WTC11 (cell line): ENCODE data around the gene RPS6KB2. TPM values are rescaled to one million over a fixed set of nuclear protein-coding genes. Genes with fewer than 3 reads are reported as not detected.
A peak's percentile ranks its signal among the peaks of the same experiment; 100 is the strongest.

Experiments
- ATF1 ChIP-seq: sonication (generic); formaldehyde crosslinking; IDR thresholded peaks from 2 replicates; pipeline ENCODE4 v1.8.1; 2023; ENCODE audit warnings: mild to moderate bottlenecking, moderate library complexity, missing genetic modification reagents
- FOXK1 ChIP-seq: sonication (generic); formaldehyde crosslinking; IDR thresholded peaks from 2 replicates; pipeline ENCODE4 v1.8.0; 2022; ENCODE audit warnings: mild to moderate bottlenecking, moderate library complexity, missing genetic modification reagents
- FOXP1 ChIP-seq: sonication (generic); formaldehyde crosslinking; IDR thresholded peaks from 2 replicates; pipeline ENCODE4 v1.8.0; 2022; ENCODE audit warnings: missing genetic modification reagents, mild to moderate bottlenecking, moderate library complexity, borderline replicate concordance
- GABPB1 ChIP-seq: sonication (generic); formaldehyde crosslinking; IDR thresholded peaks from 2 replicates; pipeline ENCODE4 v1.8.1; 2023; ENCODE audit warnings: mild to moderate bottlenecking, missing genetic modification reagents
- NFE2L1 ChIP-seq: sonication (generic); formaldehyde crosslinking; IDR thresholded peaks from 2 replicates; pipeline ENCODE4 v1.8.1; 2023; ENCODE audit warnings: missing genetic modification reagents
- NR2C2 ChIP-seq: sonication (generic); formaldehyde crosslinking; IDR thresholded peaks from 2 replicates; pipeline ENCODE4 v1.8.0; 2022; ENCODE audit warnings: mild to moderate bottlenecking, missing genetic modification reagents
- RORB ChIP-seq: fragments of 250-450 bp; sonication (Bioruptor Pico); IDR thresholded peaks from 2 replicates; pipeline ENCODE4 v1.9.0; 2021; ENCODE audit warnings: mild to moderate bottlenecking
- SMAD3 ChIP-seq: sonication (generic); formaldehyde crosslinking; IDR thresholded peaks from 2 replicates; pipeline ENCODE4 v1.8.0; 2022; ENCODE audit warnings: missing genetic modification reagents, mild to moderate bottlenecking, borderline replicate concordance
- SMAD4 ChIP-seq: sonication (generic); formaldehyde crosslinking; IDR thresholded peaks from 2 replicates; pipeline ENCODE4 v1.8.0; 2022; ENCODE audit warnings: mild to moderate bottlenecking, missing genetic modification reagents
- SOX15 ChIP-seq: fragments of 250-450 bp; sonication (Bioruptor Pico); IDR thresholded peaks from 2 replicates; pipeline ENCODE4 v1.9.0; 2021; ENCODE audit warnings: mild to moderate bottlenecking
- ZBTB21 ChIP-seq: sonication (generic); formaldehyde crosslinking; IDR thresholded peaks from 2 replicates; pipeline ENCODE4 v1.8.1; 2023; ENCODE audit warnings: mild to moderate bottlenecking, missing genetic modification reagents, borderline replicate concordance
- ZNF121 ChIP-seq: sonication (generic); formaldehyde crosslinking; IDR thresholded peaks from 2 replicates; pipeline ENCODE4 v1.8.0; 2023; ENCODE audit warnings: missing genetic modification reagents
- ZNF219 ChIP-seq: sonication (generic); formaldehyde crosslinking; IDR thresholded peaks from 2 replicates; pipeline ENCODE4 v1.8.0; 2023; ENCODE audit warnings: missing genetic modification reagents, mild to moderate bottlenecking, borderline replicate concordance
- ZNF317 ChIP-seq: sonication (generic); formaldehyde crosslinking; IDR thresholded peaks from 2 replicates; pipeline ENCODE4 v1.8.1; 2023; ENCODE audit warnings: low read depth, mild to moderate bottlenecking, moderate library complexity, missing genetic modification reagents, borderline replicate concordance
- ZNF423 ChIP-seq: fragments of 250-450 bp; sonication (Bioruptor Pico); IDR thresholded peaks from 2 replicates; pipeline ENCODE4 v2.1.2; 2022; ENCODE audit warnings: mild to moderate bottlenecking, moderate library complexity
- total RNA-seq: library from RNA; stranded (reverse); gene quantifications from 3 replicates; pipeline ENCODE4 v1.2.3, GENCODE V29; 2021
- TF ChIP-seq, protein P1 (sequence below): sonication (generic); formaldehyde crosslinking; IDR thresholded peaks from 2 replicates; pipeline ENCODE4 v1.8.0; 2022; ENCODE audit warnings: mild to moderate bottlenecking, missing genetic modification reagents
- TF ChIP-seq, protein P2 (sequence below): sonication (generic); formaldehyde crosslinking; IDR thresholded peaks from 2 replicates; pipeline ENCODE4 v1.8.1; 2022; ENCODE audit warnings: low read depth, missing genetic modification reagents, borderline replicate concordance
- TF ChIP-seq, protein P3 (sequence below): fragments of 250-450 bp; sonication (Bioruptor Pico); IDR thresholded peaks from 2 replicates; pipeline ENCODE4 v1.8.0; 2021; ENCODE audit warnings: mild to moderate bottlenecking
- TF ChIP-seq, protein P4 (sequence below): sonication (generic); formaldehyde crosslinking; IDR thresholded peaks from 2 replicates; pipeline ENCODE4 v1.8.1; 2023; ENCODE audit warnings: mild to moderate bottlenecking, missing genetic modification reagents, moderate library complexity
- TF ChIP-seq, protein P5 (sequence below): fragments of 250-450 bp; sonication (Bioruptor Pico); IDR thresholded peaks from 2 replicates; pipeline ENCODE4 v2.1.2; 2022; ENCODE audit warnings: mild to moderate bottlenecking, moderate library complexity
- TF ChIP-seq, protein P6 (sequence below): sonication (generic); formaldehyde crosslinking; IDR thresholded peaks from 2 replicates; pipeline ENCODE4 v1.8.0; 2022; ENCODE audit warnings: mild to moderate bottlenecking, missing genetic modification reagents
- TF ChIP-seq, protein P7 (sequence below): sonication (generic); formaldehyde crosslinking; IDR thresholded peaks from 2 replicates; pipeline ENCODE4 v1.8.1; 2023; ENCODE audit warnings: mild to moderate bottlenecking, moderate library complexity, missing genetic modification reagents
- TF ChIP-seq, protein P8 (sequence below): sonication (generic); formaldehyde crosslinking; conservative IDR thresholded peaks from 2 replicates; pipeline ENCODE4 v1.8.1; 2022; ENCODE audit warnings: mild to moderate bottlenecking, missing genetic modification reagents
- TF ChIP-seq, protein P9 (sequence below): sonication (generic); formaldehyde crosslinking; IDR thresholded peaks from 2 replicates; pipeline ENCODE4 v1.8.1; 2023; ENCODE audit warnings: mild to moderate bottlenecking, missing genetic modification reagents, borderline replicate concordance

RPS6KB2 gene
- total RNA-seq, 1 experiment from 2014 or later, result 54.7 TPM

DNA sequence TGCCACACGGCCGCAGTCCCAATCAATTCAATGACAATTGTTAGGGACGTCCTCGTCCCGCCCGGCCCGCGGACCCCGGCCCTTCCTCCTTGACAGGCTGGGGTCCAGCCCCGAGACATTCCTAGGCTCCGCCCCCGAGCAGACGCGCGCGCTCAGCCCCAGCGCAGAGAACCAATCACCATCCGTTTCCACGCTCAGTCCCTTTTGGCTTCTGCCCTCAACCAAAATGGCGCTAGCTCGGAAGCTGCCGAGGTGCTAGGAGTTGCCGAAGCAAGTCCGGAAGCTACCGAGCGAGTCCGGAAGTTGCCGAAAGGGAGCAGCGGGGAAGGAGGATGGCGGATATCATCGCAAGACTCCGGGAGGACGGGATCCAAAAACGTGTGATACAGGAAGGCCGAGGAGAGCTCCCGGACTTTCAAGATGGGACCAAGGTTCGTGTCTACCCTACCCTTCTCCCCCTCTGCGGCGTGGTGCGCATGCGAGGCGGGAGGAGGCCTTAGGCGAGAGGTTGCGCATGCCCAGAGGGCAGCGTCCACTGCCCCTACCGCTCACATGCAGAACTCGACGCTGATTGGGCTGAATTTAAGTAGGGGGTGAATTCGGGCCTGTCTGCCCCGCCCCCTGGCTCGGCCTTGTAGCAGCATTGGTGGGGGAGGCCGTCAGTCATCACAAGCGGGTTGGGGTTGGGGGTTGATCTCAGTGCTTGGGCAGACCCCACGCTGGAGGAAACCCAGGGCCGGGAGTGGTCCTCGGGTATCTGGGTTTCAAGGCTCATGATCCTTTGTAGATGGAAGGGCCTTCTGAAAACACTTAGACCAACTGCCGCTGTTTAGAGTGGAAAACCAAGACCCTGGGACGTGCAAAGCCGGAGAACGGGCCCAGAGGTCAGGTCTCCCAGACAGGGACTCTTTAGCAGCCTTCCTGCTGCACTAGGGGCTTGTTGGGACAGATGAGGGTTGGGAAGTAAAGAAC lies 54.8 kb downstream of the RPS6KB2 start, which contains the start of gene AIP (continued):
- TF ChIP-seq, protein P1, sequence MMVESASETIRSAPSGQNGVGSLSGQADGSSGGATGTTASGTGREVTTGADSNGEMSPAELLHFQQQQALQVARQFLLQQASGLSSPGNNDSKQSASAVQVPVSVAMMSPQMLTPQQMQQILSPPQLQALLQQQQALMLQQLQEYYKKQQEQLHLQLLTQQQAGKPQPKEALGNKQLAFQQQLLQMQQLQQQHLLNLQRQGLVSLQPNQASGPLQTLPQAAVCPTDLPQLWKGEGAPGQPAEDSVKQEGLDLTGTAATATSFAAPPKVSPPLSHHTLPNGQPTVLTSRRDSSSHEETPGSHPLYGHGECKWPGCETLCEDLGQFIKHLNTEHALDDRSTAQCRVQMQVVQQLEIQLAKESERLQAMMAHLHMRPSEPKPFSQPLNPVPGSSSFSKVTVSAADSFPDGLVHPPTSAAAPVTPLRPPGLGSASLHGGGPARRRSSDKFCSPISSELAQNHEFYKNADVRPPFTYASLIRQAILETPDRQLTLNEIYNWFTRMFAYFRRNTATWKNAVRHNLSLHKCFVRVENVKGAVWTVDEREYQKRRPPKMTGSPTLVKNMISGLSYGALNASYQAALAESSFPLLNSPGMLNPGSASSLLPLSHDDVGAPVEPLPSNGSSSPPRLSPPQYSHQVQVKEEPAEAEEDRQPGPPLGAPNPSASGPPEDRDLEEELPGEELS (CRISPR knock-in tag), result peak; percentile 99
- TF ChIP-seq GABPB1 (0 out of 2 replicates have a peak, but pooled peaks have one; percentile 60), SMAD3 (CRISPR knock-in tag) (peak; percentile 98), RORB (CRISPR knock-in tag) (no peak), ATF1 (CRISPR knock-in tag) (peak; percentile 93), ZBTB21 (CRISPR knock-in tag) (peak; percentile 92; the same call in 1 of the 2 replicates), NFE2L1 (peak; percentile 99), FOXP1 (CRISPR knock-in tag) (peak; percentile 98), NR2C2 (CRISPR knock-in tag) (peak; percentile 81), ZNF121 (peak; percentile 81), ZNF423 (CRISPR knock-in tag) (no peak), ZNF317 (CRISPR knock-in tag) (0 out of 2 replicates have a peak, but pooled peaks have one; percentile 65), FOXK1 (peak; percentile 97), ZNF219 (CRISPR knock-in tag) (peak; percentile 94), SOX15 (CRISPR knock-in tag) (no peak), SMAD4 (peak; percentile 94)
- TF ChIP-seq, protein P2, sequence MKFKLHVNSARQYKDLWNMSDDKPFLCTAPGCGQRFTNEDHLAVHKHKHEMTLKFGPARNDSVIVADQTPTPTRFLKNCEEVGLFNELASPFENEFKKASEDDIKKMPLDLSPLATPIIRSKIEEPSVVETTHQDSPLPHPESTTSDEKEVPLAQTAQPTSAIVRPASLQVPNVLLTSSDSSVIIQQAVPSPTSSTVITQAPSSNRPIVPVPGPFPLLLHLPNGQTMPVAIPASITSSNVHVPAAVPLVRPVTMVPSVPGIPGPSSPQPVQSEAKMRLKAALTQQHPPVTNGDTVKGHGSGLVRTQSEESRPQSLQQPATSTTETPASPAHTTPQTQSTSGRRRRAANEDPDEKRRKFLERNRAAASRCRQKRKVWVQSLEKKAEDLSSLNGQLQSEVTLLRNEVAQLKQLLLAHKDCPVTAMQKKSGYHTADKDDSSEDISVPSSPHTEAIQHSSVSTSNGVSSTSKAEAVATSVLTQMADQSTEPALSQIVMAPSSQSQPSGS (CRISPR knock-in tag), result peak; percentile 85; the same call in 1 of the 2 replicates
- TF ChIP-seq, protein P3, sequence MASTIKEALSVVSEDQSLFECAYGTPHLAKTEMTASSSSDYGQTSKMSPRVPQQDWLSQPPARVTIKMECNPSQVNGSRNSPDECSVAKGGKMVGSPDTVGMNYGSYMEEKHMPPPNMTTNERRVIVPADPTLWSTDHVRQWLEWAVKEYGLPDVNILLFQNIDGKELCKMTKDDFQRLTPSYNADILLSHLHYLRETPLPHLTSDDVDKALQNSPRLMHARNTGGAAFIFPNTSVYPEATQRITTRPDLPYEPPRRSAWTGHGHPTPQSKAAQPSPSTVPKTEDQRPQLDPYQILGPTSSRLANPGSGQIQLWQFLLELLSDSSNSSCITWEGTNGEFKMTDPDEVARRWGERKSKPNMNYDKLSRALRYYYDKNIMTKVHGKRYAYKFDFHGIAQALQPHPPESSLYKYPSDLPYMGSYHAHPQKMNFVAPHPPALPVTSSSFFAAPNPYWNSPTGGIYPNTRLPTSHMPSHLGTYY (CRISPR knock-in tag), result no peak
- TF ChIP-seq, protein P4, sequence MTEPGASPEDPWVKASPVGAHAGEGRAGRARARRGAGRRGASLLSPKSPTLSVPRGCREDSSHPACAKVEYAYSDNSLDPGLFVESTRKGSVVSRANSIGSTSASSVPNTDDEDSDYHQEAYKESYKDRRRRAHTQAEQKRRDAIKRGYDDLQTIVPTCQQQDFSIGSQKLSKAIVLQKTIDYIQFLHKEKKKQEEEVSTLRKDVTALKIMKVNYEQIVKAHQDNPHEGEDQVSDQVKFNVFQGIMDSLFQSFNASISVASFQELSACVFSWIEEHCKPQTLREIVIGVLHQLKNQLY, result peak; percentile 94; the same call in 1 of the 2 replicates
- TF ChIP-seq, protein P5, sequence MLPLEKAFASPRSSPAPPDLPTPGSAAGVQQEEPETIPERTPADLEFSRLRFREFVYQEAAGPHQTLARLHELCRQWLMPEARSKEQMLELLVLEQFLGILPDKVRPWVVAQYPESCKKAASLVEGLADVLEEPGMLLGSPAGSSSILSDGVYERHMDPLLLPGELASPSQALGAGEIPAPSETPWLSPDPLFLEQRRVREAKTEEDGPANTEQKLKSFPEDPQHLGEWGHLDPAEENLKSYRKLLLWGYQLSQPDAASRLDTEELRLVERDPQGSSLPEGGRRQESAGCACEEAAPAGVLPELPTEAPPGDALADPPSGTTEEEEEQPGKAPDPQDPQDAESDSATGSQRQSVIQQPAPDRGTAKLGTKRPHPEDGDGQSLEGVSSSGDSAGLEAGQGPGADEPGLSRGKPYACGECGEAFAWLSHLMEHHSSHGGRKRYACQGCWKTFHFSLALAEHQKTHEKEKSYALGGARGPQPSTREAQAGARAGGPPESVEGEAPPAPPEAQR (CRISPR knock-in tag), result no peak
- TF ChIP-seq, protein P6, sequence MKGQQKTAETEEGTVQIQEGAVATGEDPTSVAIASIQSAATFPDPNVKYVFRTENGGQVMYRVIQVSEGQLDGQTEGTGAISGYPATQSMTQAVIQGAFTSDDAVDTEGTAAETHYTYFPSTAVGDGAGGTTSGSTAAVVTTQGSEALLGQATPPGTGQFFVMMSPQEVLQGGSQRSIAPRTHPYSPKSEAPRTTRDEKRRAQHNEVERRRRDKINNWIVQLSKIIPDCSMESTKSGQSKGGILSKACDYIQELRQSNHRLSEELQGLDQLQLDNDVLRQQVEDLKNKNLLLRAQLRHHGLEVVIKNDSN (CRISPR knock-in tag), result peak; percentile 86
- TF ChIP-seq, protein P7, sequence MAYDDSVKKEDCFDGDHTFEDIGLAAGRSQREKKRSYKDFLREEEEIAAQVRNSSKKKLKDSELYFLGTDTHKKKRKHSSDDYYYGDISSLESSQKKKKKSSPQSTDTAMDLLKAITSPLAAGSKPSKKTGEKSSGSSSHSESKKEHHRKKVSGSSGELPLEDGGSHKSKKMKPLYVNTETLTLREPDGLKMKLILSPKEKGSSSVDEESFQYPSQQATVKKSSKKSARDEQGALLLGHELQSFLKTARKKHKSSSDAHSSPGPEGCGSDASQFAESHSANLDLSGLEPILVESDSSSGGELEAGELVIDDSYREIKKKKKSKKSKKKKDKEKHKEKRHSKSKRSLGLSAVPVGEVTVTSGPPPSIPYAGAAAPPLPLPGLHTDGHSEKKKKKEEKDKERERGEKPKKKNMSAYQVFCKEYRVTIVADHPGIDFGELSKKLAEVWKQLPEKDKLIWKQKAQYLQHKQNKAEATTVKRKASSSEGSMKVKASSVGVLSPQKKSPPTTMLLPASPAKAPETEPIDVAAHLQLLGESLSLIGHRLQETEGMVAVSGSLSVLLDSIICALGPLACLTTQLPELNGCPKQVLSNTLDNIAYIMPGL (CRISPR knock-in tag), result peak; percentile 57; the same call in 1 of the 2 replicates
- TF ChIP-seq, protein P8, sequence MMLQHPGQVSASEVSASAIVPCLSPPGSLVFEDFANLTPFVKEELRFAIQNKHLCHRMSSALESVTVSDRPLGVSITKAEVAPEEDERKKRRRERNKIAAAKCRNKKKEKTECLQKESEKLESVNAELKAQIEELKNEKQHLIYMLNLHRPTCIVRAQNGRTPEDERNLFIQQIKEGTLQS (CRISPR knock-in tag), result peak; percentile 91
- TF ChIP-seq, protein P9, sequence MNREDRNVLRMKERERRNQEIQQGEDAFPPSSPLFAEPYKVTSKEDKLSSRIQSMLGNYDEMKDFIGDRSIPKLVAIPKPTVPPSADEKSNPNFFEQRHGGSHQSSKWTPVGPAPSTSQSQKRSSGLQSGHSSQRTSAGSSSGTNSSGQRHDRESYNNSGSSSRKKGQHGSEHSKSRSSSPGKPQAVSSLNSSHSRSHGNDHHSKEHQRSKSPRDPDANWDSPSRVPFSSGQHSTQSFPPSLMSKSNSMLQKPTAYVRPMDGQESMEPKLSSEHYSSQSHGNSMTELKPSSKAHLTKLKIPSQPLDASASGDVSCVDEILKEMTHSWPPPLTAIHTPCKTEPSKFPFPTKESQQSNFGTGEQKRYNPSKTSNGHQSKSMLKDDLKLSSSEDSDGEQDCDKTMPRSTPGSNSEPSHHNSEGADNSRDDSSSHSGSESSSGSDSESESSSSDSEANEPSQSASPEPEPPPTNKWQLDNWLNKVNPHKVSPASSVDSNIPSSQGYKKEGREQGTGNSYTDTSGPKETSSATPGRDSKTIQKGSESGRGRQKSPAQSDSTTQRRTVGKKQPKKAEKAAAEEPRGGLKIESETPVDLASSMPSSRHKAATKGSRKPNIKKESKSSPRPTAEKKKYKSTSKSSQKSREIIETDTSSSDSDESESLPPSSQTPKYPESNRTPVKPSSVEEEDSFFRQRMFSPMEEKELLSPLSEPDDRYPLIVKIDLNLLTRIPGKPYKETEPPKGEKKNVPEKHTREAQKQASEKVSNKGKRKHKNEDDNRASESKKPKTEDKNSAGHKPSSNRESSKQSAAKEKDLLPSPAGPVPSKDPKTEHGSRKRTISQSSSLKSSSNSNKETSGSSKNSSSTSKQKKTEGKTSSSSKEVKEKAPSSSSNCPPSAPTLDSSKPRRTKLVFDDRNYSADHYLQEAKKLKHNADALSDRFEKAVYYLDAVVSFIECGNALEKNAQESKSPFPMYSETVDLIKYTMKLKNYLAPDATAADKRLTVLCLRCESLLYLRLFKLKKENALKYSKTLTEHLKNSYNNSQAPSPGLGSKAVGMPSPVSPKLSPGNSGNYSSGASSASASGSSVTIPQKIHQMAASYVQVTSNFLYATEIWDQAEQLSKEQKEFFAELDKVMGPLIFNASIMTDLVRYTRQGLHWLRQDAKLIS (CRISPR knock-in tag), result peak; percentile 98
